HEK293T (cell line): ENCODE results near the gene POU5F1.

Experiments used
- ARNT ChIP-seq: fragments of 450-650 bp; IDR thresholded peaks from 2 replicates; pipeline ENCODE4 v1.6.1; 2017; ENCODE audit warnings: mild to moderate bottlenecking
- BHLHE40 ChIP-seq: fragments of 450-650 bp; IDR thresholded peaks from 2 replicates; pipeline ENCODE4 v1.6.1; 2016; ENCODE audit warnings: mild to moderate bottlenecking, moderate library complexity, borderline replicate concordance
- ELF4 ChIP-seq: fragments of 450-650 bp; IDR thresholded peaks from 2 replicates; pipeline ENCODE4 v1.6.1; 2017; ENCODE audit warnings: antibody characterized with exemption
- FOXA1 ChIP-seq: fragments of 450-650 bp; IDR thresholded peaks from 2 replicates; pipeline ENCODE4 v1.6.1; 2016; ENCODE audit warnings: mild to moderate bottlenecking
- FOXK2 ChIP-seq: fragments of 450-650 bp; IDR thresholded peaks from 2 replicates; pipeline ENCODE4 v1.6.1; 2016; ENCODE audit warnings: mild to moderate bottlenecking
- L3MBTL2 ChIP-seq: fragments of 450-650 bp; conservative IDR thresholded peaks from 2 replicates; pipeline ENCODE4 v1.6.1; 2016; ENCODE audit warnings: mild to moderate bottlenecking
- TARDBP ChIP-seq: fragments of 450-650 bp; IDR thresholded peaks from 2 replicates; pipeline ENCODE4 v1.6.1; 2016

DNA sequence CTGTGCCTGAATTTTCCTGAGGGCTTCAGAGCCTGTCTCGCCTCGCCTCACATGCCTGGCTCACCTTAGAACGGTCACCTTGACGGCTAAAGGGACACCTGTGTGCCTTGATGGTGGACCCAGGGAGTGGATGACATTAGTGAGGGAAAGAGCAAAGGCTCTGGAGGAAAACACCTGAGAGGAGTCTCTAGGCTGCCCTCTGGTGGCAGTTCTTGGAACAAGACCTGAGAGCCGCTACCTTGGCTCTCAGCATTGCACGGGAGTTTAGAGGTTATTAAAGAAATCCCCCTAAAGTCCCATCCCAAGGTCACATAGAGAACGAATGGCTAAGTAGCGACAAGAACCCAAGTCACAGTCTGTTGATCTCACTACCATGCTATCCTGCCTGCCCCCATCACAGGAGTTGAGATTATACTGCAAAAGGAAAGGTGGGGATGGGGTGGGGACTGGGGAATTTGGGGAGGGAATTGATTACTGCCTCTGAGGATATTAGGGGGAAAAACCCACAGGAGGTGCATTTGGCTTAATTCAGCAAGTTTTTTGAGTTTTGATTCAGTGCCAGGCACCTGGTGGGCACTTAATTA is 42.3 kb downstream of the POU5F1 start:
- TF ChIP-seq FOXA1, result no peak
- no peak for TF ChIP-seq TARDBP
- TF ChIP-seq ELF4, result no peak
- no peak for TF ChIP-seq L3MBTL2
- no peak for TF ChIP-seq FOXK2
- no peak for TF ChIP-seq BHLHE40
- no peak for TF ChIP-seq ARNT
